ENCODE measurements around the gene BTNL3. TPM values are rescaled to one million over a fixed set of nuclear protein-coding genes. Genes with fewer than 3 reads are reported as not detected.
"Not testable (repeated sequence)": the region's sequence is repeated elsewhere in the genome, so short reads cannot be mapped to it uniquely, and the experiment has no call there.

BTNL3 gene
- total RNA-seq, 4 donors from 2014 or later: 7.4 to 214 (median 110) TPM

DNA sequence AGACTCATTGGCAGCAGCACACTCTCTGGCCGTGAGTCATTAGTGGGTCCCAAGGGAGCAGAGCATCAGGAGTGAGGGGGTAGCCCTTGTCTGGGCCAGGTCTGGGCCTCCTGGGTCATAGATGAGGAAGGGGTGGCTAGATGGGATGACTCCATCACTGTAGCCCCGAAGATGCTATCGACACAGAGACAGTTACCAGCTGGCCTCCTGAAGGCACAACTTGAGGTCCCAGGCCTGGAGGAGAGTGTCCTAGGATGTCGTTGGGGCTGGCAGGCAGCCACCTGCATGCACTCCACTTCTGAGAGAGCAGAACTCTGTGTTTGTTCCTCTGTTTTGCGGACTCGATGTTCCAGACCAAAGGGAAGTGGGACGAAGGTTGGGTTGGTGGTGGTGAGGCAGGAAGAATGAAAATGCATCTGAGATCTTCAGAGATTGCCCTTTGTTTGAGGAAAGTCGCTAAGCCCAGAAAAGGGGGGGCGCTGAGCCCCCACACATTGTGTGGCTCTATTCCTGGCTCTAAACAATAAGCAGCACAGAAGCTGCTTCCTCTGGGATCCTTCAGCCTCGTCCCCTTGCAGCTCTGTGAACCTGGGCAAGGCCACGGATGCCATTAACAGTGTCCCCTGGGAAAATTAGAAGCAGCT lies 56.1 kb downstream of the BTNL3 start:
- Histone ChIP-seq H3K27ac (no peak overlapping the region), H3K9me3 (no peaks in the 10 kb centered on the region), H3K27me3 (no peaks in the 10 kb centered on the region), H3K36me3 (no peaks in the 10 kb centered on the region), H3K4me1 (no peaks in the 10 kb centered on the region), H3K4me3 (no peak overlapping the region)
- DNase-seq: peak in 1 of 3 donors; percentile 43
- TF ChIP-seq, protein P1, sequence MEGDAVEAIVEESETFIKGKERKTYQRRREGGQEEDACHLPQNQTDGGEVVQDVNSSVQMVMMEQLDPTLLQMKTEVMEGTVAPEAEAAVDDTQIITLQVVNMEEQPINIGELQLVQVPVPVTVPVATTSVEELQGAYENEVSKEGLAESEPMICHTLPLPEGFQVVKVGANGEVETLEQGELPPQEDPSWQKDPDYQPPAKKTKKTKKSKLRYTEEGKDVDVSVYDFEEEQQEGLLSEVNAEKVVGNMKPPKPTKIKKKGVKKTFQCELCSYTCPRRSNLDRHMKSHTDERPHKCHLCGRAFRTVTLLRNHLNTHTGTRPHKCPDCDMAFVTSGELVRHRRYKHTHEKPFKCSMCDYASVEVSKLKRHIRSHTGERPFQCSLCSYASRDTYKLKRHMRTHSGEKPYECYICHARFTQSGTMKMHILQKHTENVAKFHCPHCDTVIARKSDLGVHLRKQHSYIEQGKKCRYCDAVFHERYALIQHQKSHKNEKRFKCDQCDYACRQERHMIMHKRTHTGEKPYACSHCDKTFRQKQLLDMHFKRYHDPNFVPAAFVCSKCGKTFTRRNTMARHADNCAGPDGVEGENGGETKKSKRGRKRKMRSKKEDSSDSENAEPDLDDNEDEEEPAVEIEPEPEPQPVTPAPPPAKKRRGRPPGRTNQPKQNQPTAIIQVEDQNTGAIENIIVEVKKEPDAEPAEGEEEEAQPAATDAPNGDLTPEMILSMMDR (IDR thresholded peaks at IDR 0.05): no peak
- no peak for TF ChIP-seq POLR2A (IDR thresholded peaks at IDR 0.05)

DNA sequence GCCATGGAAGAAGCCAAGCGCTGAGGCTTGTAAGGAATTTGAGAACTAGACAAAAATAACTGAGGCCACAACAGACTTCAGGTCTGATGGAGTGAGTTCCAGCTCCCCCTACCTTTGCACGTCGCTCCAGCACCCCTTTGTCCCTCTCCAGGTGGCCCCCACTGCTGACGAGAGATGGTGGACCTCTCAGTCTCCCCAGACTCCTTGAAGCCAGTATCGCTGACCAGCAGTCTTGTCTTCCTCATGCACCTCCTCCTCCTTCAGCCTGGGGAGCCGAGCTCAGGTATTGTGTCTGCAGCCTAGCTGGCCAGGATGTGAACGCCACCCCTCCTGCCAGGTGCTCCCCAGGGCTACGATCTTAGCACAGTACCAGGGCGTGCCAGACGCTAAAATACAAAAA lies 56.7 kb downstream of the BTNL3 start:
- H3K27me3 ChIP-seq: no peaks in the 10 kb centered on the region
- H3K4me1 ChIP-seq: no peaks in the 10 kb centered on the region
- no peaks in the 10 kb centered on the region for H3K36me3 ChIP-seq
- no peak for TF ChIP-seq POLR2A (IDR thresholded peaks at IDR 0.05)
- no peak for DNase-seq
- H3K27ac ChIP-seq: no peak overlapping the region
- no peaks in the 10 kb centered on the region for H3K9me3 ChIP-seq
- H3K4me3 ChIP-seq: no peak overlapping the region

DNA sequence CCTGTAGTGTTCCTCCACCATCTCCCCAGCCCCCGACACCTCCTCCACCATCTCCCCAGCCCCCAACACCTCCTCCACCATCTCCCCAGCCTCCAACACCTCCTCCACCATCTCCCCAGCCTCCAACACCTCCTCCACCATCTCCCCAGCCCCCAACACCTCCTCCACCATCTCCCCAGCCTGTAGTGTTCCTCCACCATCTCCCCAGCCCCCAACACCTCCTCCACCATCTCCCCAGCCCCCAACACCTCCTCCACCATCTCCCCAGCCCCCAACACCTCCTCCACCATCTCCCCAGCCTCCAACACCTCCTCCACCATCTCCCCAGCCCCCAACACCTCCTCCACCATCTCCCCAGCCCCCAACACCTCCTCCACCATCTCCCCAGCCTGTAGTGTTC lies 57.2 kb downstream of the BTNL3 start:
- DNase-seq, H3K27me3 ChIP-seq, H3K36me3 ChIP-seq, H3K4me3 ChIP-seq, H3K27ac ChIP-seq, H3K4me1 ChIP-seq, H3K9me3 ChIP-seq: not testable (repeated sequence)

DNA sequence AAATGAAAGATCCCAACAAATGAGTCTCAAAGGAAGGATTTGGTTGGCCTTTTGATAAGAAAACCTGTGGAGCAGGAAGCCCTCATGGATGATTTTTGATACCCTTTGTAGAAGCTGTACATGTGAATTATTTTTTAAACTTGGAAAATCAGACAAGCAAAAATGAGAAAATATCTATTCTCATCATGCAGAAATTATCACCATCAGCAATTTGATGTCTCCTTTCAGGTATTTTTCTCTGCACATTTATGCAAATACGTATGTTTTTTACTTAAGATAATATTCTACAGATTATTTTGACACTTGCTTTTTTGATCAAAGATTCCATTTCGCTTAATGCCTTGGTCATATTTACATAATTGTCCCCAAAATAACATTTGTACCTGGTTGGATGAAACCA lies 58.6 kb downstream of the BTNL3 start:
- no peaks in the 10 kb centered on the region for H3K36me3 ChIP-seq
- TF ChIP-seq POLR2A (IDR thresholded peaks at IDR 0.05): no peak
- TF ChIP-seq, protein P1 (IDR thresholded peaks at IDR 0.05): no peak
- H3K4me3 ChIP-seq: no peak overlapping the region
- DNase-seq: no peak
- H3K9me3 ChIP-seq: no peaks in the 10 kb centered on the region
- H3K4me1 ChIP-seq: no peaks in the 10 kb centered on the region
- H3K27ac ChIP-seq: no peak overlapping the region
- peaks cover 0 to 4% of the 10 kb centered on the region in 2 donors for H3K27me3 ChIP-seq

DNA sequence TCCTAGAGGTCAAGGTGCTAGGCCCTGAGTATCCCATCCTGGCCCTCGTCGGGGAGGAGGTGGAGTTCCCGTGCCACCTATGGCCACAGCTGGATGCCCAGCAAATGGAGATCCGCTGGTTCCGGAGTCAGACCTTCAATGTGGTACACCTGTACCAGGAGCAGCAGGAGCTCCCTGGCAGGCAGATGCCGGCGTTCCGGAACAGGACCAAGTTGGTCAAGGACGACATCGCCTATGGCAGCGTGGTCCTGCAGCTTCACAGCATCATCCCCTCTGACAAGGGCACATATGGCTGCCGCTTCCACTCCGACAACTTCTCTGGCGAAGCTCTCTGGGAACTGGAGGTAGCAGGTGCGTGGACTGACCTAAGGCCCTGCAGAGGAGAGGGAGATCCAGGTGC lies 59.3 kb downstream of the BTNL3 start:
- no peaks in the 10 kb centered on the region for H3K9me3 ChIP-seq
- H3K36me3 ChIP-seq: no peaks in the 10 kb centered on the region
- H3K27ac ChIP-seq: no peak overlapping the region
- DNase-seq: no peak
- H3K27me3 ChIP-seq: peaks cover 0 to 9% of the 10 kb centered on the region in 2 donors
- no peak for TF ChIP-seq POLR2A (IDR thresholded peaks at IDR 0.05)
- TF ChIP-seq, protein P1 (IDR thresholded peaks at IDR 0.05): no peak
- no peak overlapping the region for H3K4me3 ChIP-seq
- peaks cover 0 to 5% (median 2%) of the 10 kb centered on the region in 4 donors for H3K4me1 ChIP-seq

DNA sequence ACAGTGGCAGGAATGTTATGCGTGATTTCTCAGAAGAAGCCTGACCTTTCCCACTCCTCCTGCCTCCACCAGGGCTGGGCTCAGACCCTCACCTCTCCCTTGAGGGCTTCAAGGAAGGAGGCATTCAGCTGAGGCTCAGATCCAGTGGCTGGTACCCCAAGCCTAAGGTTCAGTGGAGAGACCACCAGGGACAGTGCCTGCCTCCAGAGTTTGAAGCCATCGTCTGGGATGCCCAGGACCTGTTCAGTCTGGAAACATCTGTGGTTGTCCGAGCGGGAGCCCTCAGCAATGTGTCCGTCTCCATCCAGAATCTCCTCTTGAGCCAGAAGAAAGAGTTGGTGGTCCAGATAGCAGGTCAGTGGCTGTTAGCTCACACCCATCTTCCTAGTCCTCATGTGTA lies 61.4 kb downstream of the BTNL3 start:
- Histone ChIP-seq H3K27ac (no peak overlapping the region), H3K27me3 (peaks cover 0 to 23% of the 10 kb centered on the region in 2 donors), H3K4me1 (peaks cover 0 to 16% (median 6%) of the 10 kb centered on the region in 4 donors), H3K36me3 (no peaks in the 10 kb centered on the region), H3K4me3 (no peak overlapping the region), H3K9me3 (no peaks in the 10 kb centered on the region)
- no peak for DNase-seq
- TF ChIP-seq, protein P1 (IDR thresholded peaks at IDR 0.05): no peak
- TF ChIP-seq POLR2A (IDR thresholded peaks at IDR 0.05): no peak
